IMR-90 (cell line): ENCODE measurements around the gene SPRED2. TPM values are rescaled to one million over a fixed set of nuclear protein-coding genes. Genes with fewer than 3 reads are reported as not detected.

Source experiments
- ATAC-seq: fragments of 200-7000 bp; cut with Tn5 transposase; 2 replicates; pipeline ENCODE4 v1.9.1; 2020; ENCODE audit warnings: low read depth, mild to moderate bottlenecking, moderate library complexity
- BruUV-seq: library from RNA; stranded (reverse); fragments of 400-500 nt; replicated peaks from 2 replicates; lab custom pipeline; 2021; lab: Mats Ljungman, UMichigan
- CTCF ChIA-PET: fragments of 300-600 bp; formaldehyde crosslinking; extraction: SDS; loops from one replicate; lab custom pipeline; 2021; ENCODE audit warnings: antibody characterized with exemption; lab: Yijun Ruan, JAX
- POLR2A ChIA-PET: fragments of 300-600 bp; sonication (Branson Sonifier 250); formaldehyde crosslinking; loops from one replicate; lab custom pipeline; 2022; ENCODE audit warnings: antibody characterized with exemption; ENCODE audit not compliant: unreplicated experiment; lab: Charles Lee
- DNase-seq: peaks from one replicate; pipeline ENCODE4 v3.0.0; 2013
- H2AFZ ChIP-seq: replicated peaks from 2 replicates; pipeline ENCODE3; 2013; ENCODE audit warnings: low read length, mild to moderate bottlenecking; ENCODE audit not compliant: poor library complexity
- H2AK5ac ChIP-seq: 2 replicates; pipeline ENCODE4 v1.6.1; 2013; ENCODE audit warnings: low read depth, low read length, inconsistent platforms
- H2AK9ac ChIP-seq: replicated peaks from 2 replicates; pipeline ENCODE3; 2013; ENCODE audit warnings: mild to moderate bottlenecking, low read depth, low read length, moderate library complexity; ENCODE audit not compliant: poor library complexity
- H2BK120ac ChIP-seq: 2 replicates; pipeline ENCODE4 v1.6.1; 2013; ENCODE audit warnings: low read depth, low read length, inconsistent platforms
- H2BK15ac ChIP-seq: 3 replicates; pipeline ENCODE4 v1.6.1; 2013; ENCODE audit warnings: low read depth, low read length, inconsistent platforms
- H2BK20ac ChIP-seq: 2 replicates; pipeline ENCODE4 v1.6.1; 2013; ENCODE audit warnings: low read depth, mild to moderate bottlenecking, inconsistent platforms, low read length, moderate library complexity
- H2BK5ac ChIP-seq: 2 replicates; pipeline ENCODE4 v1.6.1; 2013; ENCODE audit warnings: mild to moderate bottlenecking, low read depth, low read length, inconsistent platforms; ENCODE audit not compliant: poor library complexity, severe bottlenecking
- H3K14ac ChIP-seq: replicated peaks from 2 replicates; pipeline ENCODE4 v1.6.1; 2013; ENCODE audit warnings: low read depth, low read length, inconsistent platforms
- H3K18ac ChIP-seq: 2 replicates; pipeline ENCODE4 v1.6.1; 2013; ENCODE audit warnings: low read depth, low read length, control low read depth
- H3K23ac ChIP-seq: 2 replicates; pipeline ENCODE4 v1.6.1; 2013; ENCODE audit warnings: low read depth, low read length, inconsistent platforms
- H3K27ac ChIP-seq: 2 replicates; pipeline ENCODE4 v1.5.1; 2013; ENCODE audit warnings: mild to moderate bottlenecking, control low read depth, low read length; ENCODE audit not compliant: insufficient read depth
- H3K27me3 ChIP-seq: 2 replicates; pipeline ENCODE4 v1.6.1; 2013; ENCODE audit warnings: low read length; ENCODE audit not compliant: control insufficient read depth, insufficient read depth
- H3K36me3 ChIP-seq: 2 replicates; pipeline ENCODE4 v1.6.1; 2013; ENCODE audit warnings: low read length, mixed read lengths; ENCODE audit not compliant: control insufficient read depth, insufficient read depth
- H3K4ac ChIP-seq: 2 replicates; pipeline ENCODE4 v1.6.1; 2013; ENCODE audit warnings: low read depth, low read length, inconsistent platforms
- H3K4me1 ChIP-seq: 2 replicates; pipeline ENCODE4 v1.6.1; 2013; ENCODE audit warnings: low read length, mixed read lengths; ENCODE audit not compliant: control insufficient read depth, insufficient read depth
- H3K4me2 ChIP-seq: 2 replicates; pipeline ENCODE4 v1.6.1; 2013; ENCODE audit warnings: low read depth, mild to moderate bottlenecking, control low read depth, low read length, moderate library complexity
- H3K4me3 ChIP-seq: 2 replicates; pipeline ENCODE4 v1.5.1; 2013; ENCODE audit warnings: low read depth, mild to moderate bottlenecking, control low read depth, low read length, moderate library complexity; ENCODE audit not compliant: insufficient read depth
- H3K56ac ChIP-seq: 2 replicates; pipeline ENCODE4 v1.6.1; 2013; ENCODE audit warnings: low read length, inconsistent platforms; ENCODE audit not compliant: insufficient read depth; ENCODE audit errors: extremely low read depth
- H3K79me1 ChIP-seq, 2 experiments: 2 replicates each; pipeline ENCODE4 v1.6.1; 2013; ENCODE audit warnings: low read length in 2 of 2, inconsistent platforms in 1 of 2, low read depth in 1 of 2
- H3K9ac ChIP-seq: 2 replicates; pipeline ENCODE4 v1.6.1; 2013; ENCODE audit warnings: low read depth, low read length, control low read depth
- H3K9me1 ChIP-seq: 2 replicates; pipeline ENCODE4 v1.6.1; 2013; ENCODE audit warnings: low read length, inconsistent platforms; ENCODE audit not compliant: insufficient read depth
- H3K9me3 ChIP-seq: 2 replicates; pipeline ENCODE4 v1.6.1; 2013; ENCODE audit warnings: low read length; ENCODE audit not compliant: control insufficient read depth, insufficient read depth
- H4K20me1 ChIP-seq: 2 replicates; pipeline ENCODE4 v1.6.1; 2013; ENCODE audit warnings: low read length, inconsistent platforms; ENCODE audit not compliant: insufficient read depth
- H4K5ac ChIP-seq: 2 replicates; pipeline ENCODE4 v1.6.1; 2013; ENCODE audit warnings: mild to moderate bottlenecking, low read depth, low read length, control low read depth
- H4K8ac ChIP-seq, 2 experiments: 2 replicates each; pipeline ENCODE4 v1.6.1; 2013; ENCODE audit warnings: low read depth in 2 of 2, low read length in 2 of 2, control low read depth in 1 of 2, inconsistent platforms in 1 of 2
- H4K91ac ChIP-seq: 2 replicates; pipeline ENCODE4 v1.6.1; 2013; ENCODE audit warnings: low read depth, low read length, inconsistent platforms; ENCODE audit not compliant: insufficient read depth
- BHLHE40 ChIP-seq: fragments of 150-350 bp; IDR thresholded peaks from 2 replicates; pipeline ENCODE4 v1.6.1; 2016; ENCODE audit warnings: mild to moderate bottlenecking, low read depth, low read length
- CEBPB ChIP-seq: IDR thresholded peaks from 2 replicates; pipeline ENCODE4 v1.6.1; 2012; ENCODE audit warnings: low read depth, low read length, improper control_type of control experiment
- FOS ChIP-seq: fragments of 150-350 bp; IDR thresholded peaks from 2 replicates; pipeline ENCODE4 v1.6.1; 2016; ENCODE audit warnings: low read depth, low read length
- MAFK ChIP-seq: IDR thresholded peaks from 2 replicates; pipeline ENCODE4 v1.6.1; 2012; ENCODE audit warnings: low read depth, low read length, improper control_type of control experiment
- MXI1 ChIP-seq: IDR thresholded peaks from 2 replicates; pipeline ENCODE4 v1.6.1; 2012; ENCODE audit warnings: low read depth, mild to moderate bottlenecking, low read length, moderate library complexity, borderline replicate concordance
- NFE2L2 ChIP-seq: fragments of 150-350 bp; IDR thresholded peaks from 2 replicates; pipeline ENCODE4 v1.6.1; 2016; ENCODE audit warnings: low read depth, mild to moderate bottlenecking, low read length
- POLR2A ChIP-seq: IDR thresholded peaks from 2 replicates; pipeline ENCODE4 v1.6.1; 2012; ENCODE audit warnings: mild to moderate bottlenecking, low read depth, low read length
- RAD21 ChIP-seq: IDR thresholded peaks from 2 replicates; pipeline ENCODE4 v1.6.1; 2012; ENCODE audit warnings: low read length, improper control_type of control experiment
- RFX5 ChIP-seq: IDR thresholded peaks from 2 replicates; pipeline ENCODE4 v1.8.0; 2012; ENCODE audit warnings: low read depth, mild to moderate bottlenecking, low read length, moderate library complexity
- SMC3 ChIP-seq: fragments of 150-350 bp; IDR thresholded peaks from 2 replicates; pipeline ENCODE4 v1.6.1; 2016; ENCODE audit warnings: low read depth, mild to moderate bottlenecking, antibody characterized with exemption, low read length, moderate library complexity
- whole genome bisulfite sequencing, 2 experiments: methylation state at CpG; one replicate each; pipeline versions ENCODE4 v1.1.5 to v1.1.7; 2013; ENCODE audit warnings: missing lambda C conversion rate in 2 of 2; ENCODE audit not compliant: insufficient read length in 1 of 2; ENCODE audit errors: extremely low coverage in 2 of 2; 5-methylcytosine and 5-hydroxymethylcytosine counted together
- dilution Hi-C: fragments of 300-500 bp; cut with HindIII; formaldehyde crosslinking; loops from one replicate; pipeline ENCODE4 v1.14.3; 2018; ENCODE audit warnings: low sequenced_read_pairs; ENCODE audit not compliant: unreplicated experiment
- in situ Hi-C: fragments of 300-500 bp; cut with MboI; formaldehyde crosslinking; loops from 3 replicates; pipeline ENCODE4 v1.14.3; 2019; ENCODE audit warnings: low sequenced_read_pairs, inconsistent platforms, mixed read lengths
- intact Hi-C: fragments of 100-400 bp; cut with micrococcal nuclease; formaldehyde crosslinking; loops from 2 replicates; pipeline ENCODE4 v1.10.0; 2022
- polyA plus RNA-seq, 3 experiments: library from polyadenylated mRNA; depleted of rRNA; stranded (reverse); fragments of >200 nt; gene quantifications; 2 replicates each; pipeline ENCODE4 v1.2.3, GENCODE V29; 2012; ENCODE audit warnings: low replicate concordance in 1 of 3
- total RNA-seq: library from RNA; depleted of rRNA; stranded (reverse); fragments of >200 nt; gene quantifications from 2 replicates; pipeline ENCODE4 v1.2.3, GENCODE V29; 2012
- TF ChIP-seq, protein P1 (sequence below): fragments of 150-350 bp; IDR thresholded peaks from 2 replicates; pipeline ENCODE4 v1.6.1; 2016; ENCODE audit warnings: low read depth, mild to moderate bottlenecking, low read length, moderate library complexity, borderline replicate concordance
- TF ChIP-seq, protein P2 (sequence below): conservative IDR thresholded peaks from 2 replicates; pipeline ENCODE4 v1.5.1; 2012; ENCODE audit warnings: mild to moderate bottlenecking, low read depth, low read length, improper control_type of control experiment

Gene SPRED2
- total and polyA plus RNA-seq, 2 of the 4 experiments (the other 2 are of a cell fraction) = 4.8 to 18.7 TPM

DNA sequence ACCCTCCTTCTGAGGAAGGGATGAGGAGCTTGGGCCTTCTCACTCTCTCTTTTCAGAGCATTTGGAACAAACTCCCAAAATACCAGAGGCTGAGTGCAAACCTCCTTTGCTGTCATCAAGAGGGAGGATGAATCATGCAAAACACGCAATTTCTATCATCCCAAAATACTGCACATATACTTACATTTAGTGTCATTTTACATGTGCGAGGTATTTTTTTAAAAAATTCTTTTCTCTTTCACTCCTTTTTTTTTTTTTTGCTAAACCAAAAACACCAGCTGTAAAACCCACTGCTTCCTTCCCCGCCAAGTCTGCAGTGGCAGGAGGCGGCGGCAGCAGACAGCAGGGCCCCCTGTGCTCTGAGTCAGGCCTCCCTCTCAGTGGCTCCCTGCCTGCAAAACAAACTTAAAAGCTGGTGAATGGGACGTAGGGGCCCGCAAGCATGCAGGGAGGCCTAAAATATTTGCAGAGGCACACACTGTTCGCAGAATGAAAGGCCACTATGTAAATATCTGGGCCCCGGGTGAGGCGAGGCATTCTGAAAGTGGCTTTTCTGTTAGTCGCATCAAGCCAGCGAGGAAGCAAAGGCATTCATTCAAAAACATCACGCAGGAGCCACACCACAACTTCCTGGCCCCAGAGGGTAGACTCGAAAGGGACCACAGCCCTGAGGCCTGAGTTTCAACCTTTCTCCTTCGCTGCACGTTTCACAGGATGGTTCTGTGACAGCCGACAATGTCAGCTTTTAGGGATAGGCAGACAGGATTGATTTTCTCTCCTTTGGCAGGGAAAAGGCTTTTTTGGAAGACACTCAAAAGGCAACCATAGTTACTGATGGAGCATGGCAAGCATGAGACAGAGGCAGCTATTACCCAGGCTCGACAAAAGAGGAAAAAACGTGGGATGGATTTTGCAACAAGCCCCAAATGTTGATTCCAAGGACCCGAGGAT is 131.4 kb downstream of the SPRED2 start:
- Histone ChIP-seq H3K4me2 (peak overlapping the region; percentile 84), H3K9ac (peak overlapping the region; percentile 62), H3K23ac (peak overlapping the region; percentile 81), H2BK5ac (peak overlapping the region; percentile 77), H2BK20ac (peak overlapping the region; percentile 80), H3K36me3 (no peaks in the 10 kb centered on the region), H2BK120ac (peak overlapping the region; percentile 63), H3K4me1 (peaks cover 23% of the 10 kb centered on the region), H3K27me3 (no peaks in the 10 kb centered on the region), H4K5ac (peak overlapping the region; percentile 19; the same call in 1 of the 2 replicates), H3K27ac (peak overlapping the region; percentile 80), H4K8ac (peak overlapping the region; percentile 12 to 41; a peak in 3 of 4 replicates), H4K20me1 (peaks cover 18% of the 10 kb centered on the region), H2AFZ (peak overlapping the region; percentile 67), H2AK9ac (peak overlapping the region; percentile 43), H3K14ac (peak overlapping the region; percentile 62), H3K18ac (peak overlapping the region; percentile 26), H2BK15ac (peak overlapping the region; percentile 43; the same call in 1 of the 3 replicates), H3K9me1 (peaks cover 27% of the 10 kb centered on the region), H3K4me3 (peak overlapping the region; percentile 12; the same call in 1 of the 2 replicates), H3K9me3 (no peaks in the 10 kb centered on the region), H2AK5ac (peak overlapping the region; percentile 77; the same call in 1 of the 2 replicates), H3K4ac (peak overlapping the region; percentile 88), H3K56ac (peak overlapping the region; percentile 26; the same call in 1 of the 2 replicates), H3K79me1 (peaks cover 0 to 9% of the 10 kb centered on the region in 2 experiments; a peak in 1 of 4 replicates), H4K91ac (peak overlapping the region; percentile 69)
- in situ Hi-C loops = no loop called here
- peak; percentile 89 for DNase-seq
- WGBS, 2 experiments = 0% methylated on average over 8 of the region's 20 CpGs; no CpG with 5 or more reads in 1 of the 2 experiments
- dilution Hi-C loops = no loop called here
- BruUV-seq = no TSS peak
- ATAC-seq = peak; percentile 90
- ChIA-PET POLR2A (no interaction called here), CTCF (interaction anchor here (0.6 to 2.0 kb wide), 3 partner anchors 120 to 1567 kb away, joined by 3 to 7 read pairs (median 5); no protein-coding TSS in a partner anchor)
- intact Hi-C loops = loop anchor here (1.0 kb wide), 1 partner anchor 130 kb away; no protein-coding TSS in a partner anchor
- TF ChIP-seq, protein P1, sequence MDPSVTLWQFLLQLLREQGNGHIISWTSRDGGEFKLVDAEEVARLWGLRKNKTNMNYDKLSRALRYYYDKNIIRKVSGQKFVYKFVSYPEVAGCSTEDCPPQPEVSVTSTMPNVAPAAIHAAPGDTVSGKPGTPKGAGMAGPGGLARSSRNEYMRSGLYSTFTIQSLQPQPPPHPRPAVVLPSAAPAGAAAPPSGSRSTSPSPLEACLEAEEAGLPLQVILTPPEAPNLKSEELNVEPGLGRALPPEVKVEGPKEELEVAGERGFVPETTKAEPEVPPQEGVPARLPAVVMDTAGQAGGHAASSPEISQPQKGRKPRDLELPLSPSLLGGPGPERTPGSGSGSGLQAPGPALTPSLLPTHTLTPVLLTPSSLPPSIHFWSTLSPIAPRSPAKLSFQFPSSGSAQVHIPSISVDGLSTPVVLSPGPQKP = no peak
- TF ChIP-seq SMC3 (0 out of 2 replicates have a peak, but pooled peaks have one; percentile 1), RFX5 (no peak), NFE2L2 (no peak), FOS (peak; percentile 30; the same call in 1 of the 2 replicates), MAFK (no peak), BHLHE40 (no peak; the same call in 1 of the 2 replicates), MXI1 (no peak), CEBPB (0 out of 2 replicates have a peak, but pooled peaks have one; percentile 31), RAD21 (no peak), POLR2A (peak; percentile 27; the same call in 1 of the 2 replicates)
- TF ChIP-seq, protein P2, sequence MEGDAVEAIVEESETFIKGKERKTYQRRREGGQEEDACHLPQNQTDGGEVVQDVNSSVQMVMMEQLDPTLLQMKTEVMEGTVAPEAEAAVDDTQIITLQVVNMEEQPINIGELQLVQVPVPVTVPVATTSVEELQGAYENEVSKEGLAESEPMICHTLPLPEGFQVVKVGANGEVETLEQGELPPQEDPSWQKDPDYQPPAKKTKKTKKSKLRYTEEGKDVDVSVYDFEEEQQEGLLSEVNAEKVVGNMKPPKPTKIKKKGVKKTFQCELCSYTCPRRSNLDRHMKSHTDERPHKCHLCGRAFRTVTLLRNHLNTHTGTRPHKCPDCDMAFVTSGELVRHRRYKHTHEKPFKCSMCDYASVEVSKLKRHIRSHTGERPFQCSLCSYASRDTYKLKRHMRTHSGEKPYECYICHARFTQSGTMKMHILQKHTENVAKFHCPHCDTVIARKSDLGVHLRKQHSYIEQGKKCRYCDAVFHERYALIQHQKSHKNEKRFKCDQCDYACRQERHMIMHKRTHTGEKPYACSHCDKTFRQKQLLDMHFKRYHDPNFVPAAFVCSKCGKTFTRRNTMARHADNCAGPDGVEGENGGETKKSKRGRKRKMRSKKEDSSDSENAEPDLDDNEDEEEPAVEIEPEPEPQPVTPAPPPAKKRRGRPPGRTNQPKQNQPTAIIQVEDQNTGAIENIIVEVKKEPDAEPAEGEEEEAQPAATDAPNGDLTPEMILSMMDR = no peak
